Measurements from ENCODE around the gene KRT35. TPM values are rescaled to one million over a fixed set of nuclear protein-coding genes. Genes with fewer than 3 reads are reported as not detected.

The KRT35 gene
- total and polyA plus RNA-seq, 4 donors: not detected

DNA sequence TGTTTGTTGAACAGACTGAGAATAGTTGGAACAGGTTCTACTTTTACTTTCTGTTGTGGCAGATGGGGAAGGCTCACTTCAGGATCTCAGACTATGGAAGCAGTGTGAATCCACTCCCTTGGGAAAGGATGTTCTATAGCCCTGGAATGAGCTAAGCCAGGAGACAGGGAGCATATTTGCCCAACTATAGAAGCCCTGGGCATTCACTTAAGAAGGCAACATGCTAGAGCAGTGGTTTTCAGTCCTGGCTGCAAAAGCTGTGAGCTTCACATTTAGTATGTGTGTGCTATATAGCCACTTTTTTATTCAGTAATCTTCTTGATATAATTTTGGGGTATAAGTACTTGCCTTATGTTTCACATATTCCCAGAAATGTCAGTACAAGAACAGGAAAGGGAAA, 12.6 kb downstream of the KRT35 start:
- H3K4me3 ChIP-seq (ENCODE audit: low read depth in 1 of 3, low read length in 3 of 3): no peak overlapping the region
- no peaks in the 10 kb centered on the region for H3K27me3 ChIP-seq (ENCODE audit: control insufficient read depth in 4 of 4, insufficient read depth in 4 of 4, low read length in 3 of 4)
- peaks cover 0 to 4% (median 0%) of the 10 kb centered on the region in 4 donors for H3K9me3 ChIP-seq (ENCODE audit: control insufficient read depth in 4 of 4, low read length in 3 of 4)
- DNase-seq (ENCODE audit: low spot score): no peak
- no peak overlapping the region for H3K27ac ChIP-seq (ENCODE audit: low read depth in 1 of 2, low read length in 2 of 2)
- H3K4me1 ChIP-seq (ENCODE audit: control insufficient read depth in 4 of 4, insufficient read depth in 4 of 4, low read length in 3 of 4): no peaks in the 10 kb centered on the region
- no peak for TF ChIP-seq FOXA1 (IDR thresholded peaks at IDR 0.05)
- TF ChIP-seq, protein P1, sequence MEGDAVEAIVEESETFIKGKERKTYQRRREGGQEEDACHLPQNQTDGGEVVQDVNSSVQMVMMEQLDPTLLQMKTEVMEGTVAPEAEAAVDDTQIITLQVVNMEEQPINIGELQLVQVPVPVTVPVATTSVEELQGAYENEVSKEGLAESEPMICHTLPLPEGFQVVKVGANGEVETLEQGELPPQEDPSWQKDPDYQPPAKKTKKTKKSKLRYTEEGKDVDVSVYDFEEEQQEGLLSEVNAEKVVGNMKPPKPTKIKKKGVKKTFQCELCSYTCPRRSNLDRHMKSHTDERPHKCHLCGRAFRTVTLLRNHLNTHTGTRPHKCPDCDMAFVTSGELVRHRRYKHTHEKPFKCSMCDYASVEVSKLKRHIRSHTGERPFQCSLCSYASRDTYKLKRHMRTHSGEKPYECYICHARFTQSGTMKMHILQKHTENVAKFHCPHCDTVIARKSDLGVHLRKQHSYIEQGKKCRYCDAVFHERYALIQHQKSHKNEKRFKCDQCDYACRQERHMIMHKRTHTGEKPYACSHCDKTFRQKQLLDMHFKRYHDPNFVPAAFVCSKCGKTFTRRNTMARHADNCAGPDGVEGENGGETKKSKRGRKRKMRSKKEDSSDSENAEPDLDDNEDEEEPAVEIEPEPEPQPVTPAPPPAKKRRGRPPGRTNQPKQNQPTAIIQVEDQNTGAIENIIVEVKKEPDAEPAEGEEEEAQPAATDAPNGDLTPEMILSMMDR (IDR thresholded peaks at IDR 0.05; ENCODE audit: low read depth, low read length, missing input control): no peak
- TF ChIP-seq EGR1 (IDR thresholded peaks at IDR 0.05; ENCODE audit: low read depth in 2 of 2): no peak
- TF ChIP-seq, protein P2, sequence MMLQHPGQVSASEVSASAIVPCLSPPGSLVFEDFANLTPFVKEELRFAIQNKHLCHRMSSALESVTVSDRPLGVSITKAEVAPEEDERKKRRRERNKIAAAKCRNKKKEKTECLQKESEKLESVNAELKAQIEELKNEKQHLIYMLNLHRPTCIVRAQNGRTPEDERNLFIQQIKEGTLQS (IDR thresholded peaks at IDR 0.05): no peak
- TF ChIP-seq GABPA (IDR thresholded peaks at IDR 0.05 in 1 of 2, conservative IDR thresholded peaks at IDR 0.05 in 1 of 2): no peak
- no peak for TF ChIP-seq FOXA2 (IDR thresholded peaks at IDR 0.05)
- no peak overlapping the region for H3K9ac ChIP-seq (ENCODE audit: low read depth in 1 of 2, low read length in 2 of 2)
- no peaks in the 10 kb centered on the region for H3K36me3 ChIP-seq (ENCODE audit: control insufficient read depth in 4 of 4, insufficient read depth in 3 of 4, low read depth in 1 of 4, low read length in 3 of 4)

DNA sequence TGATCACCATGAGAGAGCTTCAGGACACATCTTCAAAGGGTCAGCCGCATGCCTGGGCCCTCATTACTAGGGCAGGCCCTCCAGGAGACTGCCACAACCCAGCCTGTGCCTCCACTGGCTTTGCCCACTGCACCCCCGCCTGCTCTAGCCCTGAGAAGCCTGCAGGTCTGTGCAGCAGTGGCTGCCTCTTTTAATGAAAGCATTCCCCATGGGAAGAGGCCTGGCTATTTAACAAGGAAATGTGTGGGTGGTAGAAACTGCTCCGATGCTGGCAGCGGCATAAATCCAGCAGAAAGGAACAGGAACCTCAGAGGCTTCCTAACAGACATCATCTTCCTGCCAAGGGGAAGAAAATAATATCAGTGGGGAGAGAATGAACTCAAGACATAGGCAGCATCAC, 13.4 kb downstream of the KRT35 start:
- Histone ChIP-seq H3K36me3 (ENCODE audit: control insufficient read depth in 4 of 4, insufficient read depth in 3 of 4, low read depth in 1 of 4, low read length in 3 of 4) (no peaks in the 10 kb centered on the region), H3K4me3 (ENCODE audit: low read depth in 1 of 3, low read length in 3 of 3) (no peak overlapping the region), H3K4me1 (ENCODE audit: control insufficient read depth in 4 of 4, insufficient read depth in 4 of 4, low read length in 3 of 4) (no peaks in the 10 kb centered on the region), H3K27me3 (ENCODE audit: control insufficient read depth in 4 of 4, insufficient read depth in 4 of 4, low read length in 3 of 4) (no peaks in the 10 kb centered on the region), H3K9me3 (ENCODE audit: control insufficient read depth in 4 of 4, low read length in 3 of 4) (peaks cover 0 to 4% (median 0%) of the 10 kb centered on the region in 4 donors), H3K9ac (ENCODE audit: low read depth in 1 of 2, low read length in 2 of 2) (no peak overlapping the region), H3K27ac (ENCODE audit: low read depth in 1 of 2, low read length in 2 of 2) (no peak overlapping the region)
- no peak for DNase-seq (ENCODE audit: low spot score)
- 76% methylated on average over 4 of the region's 4 CpGs for WGBS
- no peak for TF ChIP-seq FOXA1 (IDR thresholded peaks at IDR 0.05)
- no peak for TF ChIP-seq HNF4G (IDR thresholded peaks at IDR 0.05)
- TF ChIP-seq RAD21 (IDR thresholded peaks at IDR 0.05): no peak
- TF ChIP-seq, protein P3, sequence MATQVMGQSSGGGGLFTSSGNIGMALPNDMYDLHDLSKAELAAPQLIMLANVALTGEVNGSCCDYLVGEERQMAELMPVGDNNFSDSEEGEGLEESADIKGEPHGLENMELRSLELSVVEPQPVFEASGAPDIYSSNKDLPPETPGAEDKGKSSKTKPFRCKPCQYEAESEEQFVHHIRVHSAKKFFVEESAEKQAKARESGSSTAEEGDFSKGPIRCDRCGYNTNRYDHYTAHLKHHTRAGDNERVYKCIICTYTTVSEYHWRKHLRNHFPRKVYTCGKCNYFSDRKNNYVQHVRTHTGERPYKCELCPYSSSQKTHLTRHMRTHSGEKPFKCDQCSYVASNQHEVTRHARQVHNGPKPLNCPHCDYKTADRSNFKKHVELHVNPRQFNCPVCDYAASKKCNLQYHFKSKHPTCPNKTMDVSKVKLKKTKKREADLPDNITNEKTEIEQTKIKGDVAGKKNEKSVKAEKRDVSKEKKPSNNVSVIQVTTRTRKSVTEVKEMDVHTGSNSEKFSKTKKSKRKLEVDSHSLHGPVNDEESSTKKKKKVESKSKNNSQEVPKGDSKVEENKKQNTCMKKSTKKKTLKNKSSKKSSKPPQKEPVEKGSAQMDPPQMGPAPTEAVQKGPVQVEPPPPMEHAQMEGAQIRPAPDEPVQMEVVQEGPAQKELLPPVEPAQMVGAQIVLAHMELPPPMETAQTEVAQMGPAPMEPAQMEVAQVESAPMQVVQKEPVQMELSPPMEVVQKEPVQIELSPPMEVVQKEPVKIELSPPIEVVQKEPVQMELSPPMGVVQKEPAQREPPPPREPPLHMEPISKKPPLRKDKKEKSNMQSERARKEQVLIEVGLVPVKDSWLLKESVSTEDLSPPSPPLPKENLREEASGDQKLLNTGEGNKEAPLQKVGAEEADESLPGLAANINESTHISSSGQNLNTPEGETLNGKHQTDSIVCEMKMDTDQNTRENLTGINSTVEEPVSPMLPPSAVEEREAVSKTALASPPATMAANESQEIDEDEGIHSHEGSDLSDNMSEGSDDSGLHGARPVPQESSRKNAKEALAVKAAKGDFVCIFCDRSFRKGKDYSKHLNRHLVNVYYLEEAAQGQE (IDR thresholded peaks at IDR 0.05): no peak
- no peak for TF ChIP-seq NR2F2 (IDR thresholded peaks at IDR 0.05)
- TF ChIP-seq GABPA (IDR thresholded peaks at IDR 0.05 in 1 of 2, conservative IDR thresholded peaks at IDR 0.05 in 1 of 2): no peak
- no peak for TF ChIP-seq FOXA2 (IDR thresholded peaks at IDR 0.05)
- TF ChIP-seq, protein P4, sequence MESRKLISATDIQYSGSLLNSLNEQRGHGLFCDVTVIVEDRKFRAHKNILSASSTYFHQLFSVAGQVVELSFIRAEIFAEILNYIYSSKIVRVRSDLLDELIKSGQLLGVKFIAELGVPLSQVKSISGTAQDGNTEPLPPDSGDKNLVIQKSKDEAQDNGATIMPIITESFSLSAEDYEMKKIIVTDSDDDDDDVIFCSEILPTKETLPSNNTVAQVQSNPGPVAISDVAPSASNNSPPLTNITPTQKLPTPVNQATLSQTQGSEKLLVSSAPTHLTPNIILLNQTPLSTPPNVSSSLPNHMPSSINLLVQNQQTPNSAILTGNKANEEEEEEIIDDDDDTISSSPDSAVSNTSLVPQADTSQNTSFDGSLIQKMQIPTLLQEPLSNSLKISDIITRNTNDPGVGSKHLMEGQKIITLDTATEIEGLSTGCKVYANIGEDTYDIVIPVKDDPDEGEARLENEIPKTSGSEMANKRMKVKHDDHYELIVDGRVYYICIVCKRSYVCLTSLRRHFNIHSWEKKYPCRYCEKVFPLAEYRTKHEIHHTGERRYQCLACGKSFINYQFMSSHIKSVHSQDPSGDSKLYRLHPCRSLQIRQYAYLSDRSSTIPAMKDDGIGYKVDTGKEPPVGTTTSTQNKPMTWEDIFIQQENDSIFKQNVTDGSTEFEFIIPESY (IDR thresholded peaks at IDR 0.05): no peak
- TF ChIP-seq, protein P2 (IDR thresholded peaks at IDR 0.05): no peak
- no peak for TF ChIP-seq RXRA (IDR thresholded peaks at IDR 0.05)
- TF ChIP-seq, protein P1 (IDR thresholded peaks at IDR 0.05; ENCODE audit: low read depth, low read length, missing input control): no peak
- TF ChIP-seq TAF1 (conservative IDR thresholded peaks at IDR 0.05): no peak
- TF ChIP-seq JUND (IDR thresholded peaks at IDR 0.05): no peak
- TF ChIP-seq EGR1 (IDR thresholded peaks at IDR 0.05; ENCODE audit: low read depth in 2 of 2): no peak
- TF ChIP-seq YY1 (IDR thresholded peaks at IDR 0.05): no peak
